PC-9 (cell line): ENCODE measurements around the gene C7orf25.

ENCODE experiments used
- CTCF ChIP-seq: fragments of 200-600 bp; sonication (generic); conservative IDR thresholded peaks from 2 replicates; pipeline ENCODE4 v1.6.1; 2017; ENCODE audit warnings: mixed run types, antibody characterized with exemption, mild to moderate bottlenecking, moderate library complexity
- EZH2 ChIP-seq: fragments of 200-600 bp; sonication (generic); IDR thresholded peaks from 2 replicates; pipeline ENCODE4 v1.8.0; 2017; ENCODE audit warnings: antibody characterized with exemption, low read depth

- TF ChIP-seq CTCF, result no peak
- TF ChIP-seq EZH2, result no peak
These were observed 34.7 kb upstream of the C7orf25 start for GRCh38 chr7:42946627-42946950.
